ENCODE data around the gene TMEM143.

TMEM143 gene

GRCh38 chr19:48398375-48399235, 34.9 kb upstream of the TMEM143 start:
- DNase-seq (ENCODE audit: extremely low read depth, low read depth): peak; percentile 41
- no peak for TF ChIP-seq CTCF (IDR thresholded peaks at IDR 0.05; ENCODE audit: low read depth, low read length)

GRCh38 chr19:48398102-48398374, 34.3 kb upstream of the TMEM143 start:
- TF ChIP-seq CTCF (IDR thresholded peaks at IDR 0.05; ENCODE audit: low read depth, low read length): no peak
- no peak for DNase-seq (ENCODE audit: extremely low read depth, low read depth)

- no peak for DNase-seq (ENCODE audit: extremely low read depth, low read depth)
- TF ChIP-seq CTCF (IDR thresholded peaks at IDR 0.05; ENCODE audit: low read depth, low read length): no peak
These were observed 33.7 kb upstream of the TMEM143 start for GRCh38 chr19:48397263-48398101.

GRCh38 chr19:48396824-48397176, 33.1 kb upstream of the TMEM143 start:
- no peak for TF ChIP-seq CTCF (IDR thresholded peaks at IDR 0.05; ENCODE audit: low read depth, low read length)

GRCh38 chr19:48396016-48396823, 32.5 kb upstream of the TMEM143 start:
- DNase-seq (ENCODE audit: extremely low read depth, low read depth): no peak
- TF ChIP-seq CTCF (IDR thresholded peaks at IDR 0.05; ENCODE audit: low read depth, low read length): no peak

More at GRCh38 chr19:48396824-48397176, 33.1 kb upstream of the TMEM143 start:
- no peak for DNase-seq (ENCODE audit: extremely low read depth, low read depth)

- no peak for TF ChIP-seq CTCF (IDR thresholded peaks at IDR 0.05; ENCODE audit: low read depth, low read length)
- DNase-seq (ENCODE audit: extremely low read depth, low read depth): no peak
These were observed 31.8 kb upstream of the TMEM143 start for GRCh38 chr19:48395499-48395898.

GRCh38 chr19:48395170-48395455, 31.4 kb upstream of the TMEM143 start:
- TF ChIP-seq CTCF (IDR thresholded peaks at IDR 0.05; ENCODE audit: low read depth, low read length): no peak
- no peak for DNase-seq (ENCODE audit: extremely low read depth, low read depth)

Data from AG09319 (cell line).